Measurements from ENCODE around the gene NPHS1.

DNA sequence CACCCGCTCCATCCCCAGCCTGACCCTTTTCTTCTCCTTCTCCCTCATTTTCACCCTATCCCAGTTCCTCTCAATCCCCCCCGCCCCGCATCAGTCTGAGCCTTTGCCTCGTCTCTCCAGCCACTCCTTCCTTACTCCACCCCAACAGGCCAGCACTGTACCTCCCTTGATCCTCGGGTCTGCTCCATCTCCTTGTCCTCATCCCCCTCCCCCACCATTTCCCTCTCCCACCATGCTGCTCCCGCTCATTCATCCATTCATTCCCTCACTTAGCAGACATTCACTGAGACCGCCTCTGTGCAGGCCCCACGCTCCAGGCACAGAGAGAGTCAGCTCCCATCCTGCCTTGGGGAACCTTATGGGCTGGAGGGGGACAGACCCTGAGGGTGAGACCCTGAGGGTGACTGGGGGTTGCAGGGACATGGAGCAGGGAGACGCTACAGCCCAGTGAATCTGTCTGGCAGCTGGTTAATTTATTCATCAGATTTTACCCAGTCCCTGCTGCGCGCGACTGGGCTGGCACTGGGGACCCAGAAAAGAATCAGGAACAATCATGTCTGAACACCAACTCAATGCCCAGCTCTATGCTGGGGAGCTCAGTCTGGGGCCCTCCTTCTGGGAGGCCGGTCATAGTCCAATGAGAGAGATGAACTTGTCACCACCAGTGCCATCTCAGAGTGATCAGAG is 76.1 kb downstream of the NPHS1 start:
- TF ChIP-seq, protein P1, sequence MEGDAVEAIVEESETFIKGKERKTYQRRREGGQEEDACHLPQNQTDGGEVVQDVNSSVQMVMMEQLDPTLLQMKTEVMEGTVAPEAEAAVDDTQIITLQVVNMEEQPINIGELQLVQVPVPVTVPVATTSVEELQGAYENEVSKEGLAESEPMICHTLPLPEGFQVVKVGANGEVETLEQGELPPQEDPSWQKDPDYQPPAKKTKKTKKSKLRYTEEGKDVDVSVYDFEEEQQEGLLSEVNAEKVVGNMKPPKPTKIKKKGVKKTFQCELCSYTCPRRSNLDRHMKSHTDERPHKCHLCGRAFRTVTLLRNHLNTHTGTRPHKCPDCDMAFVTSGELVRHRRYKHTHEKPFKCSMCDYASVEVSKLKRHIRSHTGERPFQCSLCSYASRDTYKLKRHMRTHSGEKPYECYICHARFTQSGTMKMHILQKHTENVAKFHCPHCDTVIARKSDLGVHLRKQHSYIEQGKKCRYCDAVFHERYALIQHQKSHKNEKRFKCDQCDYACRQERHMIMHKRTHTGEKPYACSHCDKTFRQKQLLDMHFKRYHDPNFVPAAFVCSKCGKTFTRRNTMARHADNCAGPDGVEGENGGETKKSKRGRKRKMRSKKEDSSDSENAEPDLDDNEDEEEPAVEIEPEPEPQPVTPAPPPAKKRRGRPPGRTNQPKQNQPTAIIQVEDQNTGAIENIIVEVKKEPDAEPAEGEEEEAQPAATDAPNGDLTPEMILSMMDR (IDR thresholded peaks at IDR 0.05), result no peak
- no peak for TF ChIP-seq POLR2AphosphoS5 (IDR thresholded peaks at IDR 0.05)
- no peak for TF ChIP-seq POLR2A (IDR thresholded peaks at IDR 0.05)

Measured in stomach (tissue), 4 donors.